Ascending aorta (tissue), 2 donors: ENCODE results near the gene PREB. TPM values are rescaled to one million over a fixed set of nuclear protein-coding genes. Genes with fewer than 3 reads are reported as not detected.

ENCODE experiments used
- DNase-seq, 2 donors: peaks; one replicate each; pipeline ENCODE4 v3.0.0-alpha.2; 2019; ENCODE audit warnings: low spot score in 2 of 2
- H3K27ac ChIP-seq, 2 donors: fragments of 200-600 bp; sonication (generic); one replicate each; pipeline ENCODE4 v1.5.1; 2016 to 2017; ENCODE audit warnings: mild to moderate bottlenecking in 1 of 2
- H3K27me3 ChIP-seq: fragments of 200-600 bp; sonication (generic); one replicate; pipeline ENCODE4 v1.5.1; 2017
- H3K36me3 ChIP-seq, 2 donors: fragments of 200-600 bp; sonication (generic); one replicate each; pipeline ENCODE4 v1.5.1; 2016
- H3K4me1 ChIP-seq, 2 donors: fragments of 200-600 bp; sonication (generic); one replicate each; pipeline ENCODE4 v1.5.1; 2016 to 2017; ENCODE audit warnings: mild to moderate bottlenecking in 1 of 2
- H3K4me3 ChIP-seq, 2 donors: fragments of 200-600 bp; sonication (generic); one replicate each; pipeline ENCODE4 v1.5.1; 2016 to 2017; ENCODE audit warnings: mild to moderate bottlenecking in 1 of 2
- H3K9me3 ChIP-seq, 2 donors: fragments of 200-600 bp; sonication (generic); one replicate each; pipeline ENCODE4 v1.5.1; 2016
- intact Hi-C: fragments of 100-400 bp; cut with DNase I; formaldehyde crosslinking; loops from one replicate; pipeline ENCODE4 v1.15.1; 2023
- total RNA-seq: library from RNA; depleted of rRNA; stranded (reverse); fragments of >200 nt; gene quantifications from one replicate; pipeline ENCODE4 v1.1.0, GENCODE V29; 2016
- TF ChIP-seq, protein P1 (sequence below), 3 experiments: fragments of 200-600 bp in 2 of 3; fragments of 450-650 bp in 1 of 3; sonication (generic) in 2 of 3; IDR thresholded peaks; one replicate each; pipeline ENCODE4 v1.5.1; 2016 to 2019; ENCODE audit warnings: antibody characterized with exemption in 3 of 3, mild to moderate bottlenecking in 1 of 3, moderate library complexity in 1 of 3

PREB gene
- total RNA-seq, 1 donor from 2014 or later, result 116 TPM

DNA sequence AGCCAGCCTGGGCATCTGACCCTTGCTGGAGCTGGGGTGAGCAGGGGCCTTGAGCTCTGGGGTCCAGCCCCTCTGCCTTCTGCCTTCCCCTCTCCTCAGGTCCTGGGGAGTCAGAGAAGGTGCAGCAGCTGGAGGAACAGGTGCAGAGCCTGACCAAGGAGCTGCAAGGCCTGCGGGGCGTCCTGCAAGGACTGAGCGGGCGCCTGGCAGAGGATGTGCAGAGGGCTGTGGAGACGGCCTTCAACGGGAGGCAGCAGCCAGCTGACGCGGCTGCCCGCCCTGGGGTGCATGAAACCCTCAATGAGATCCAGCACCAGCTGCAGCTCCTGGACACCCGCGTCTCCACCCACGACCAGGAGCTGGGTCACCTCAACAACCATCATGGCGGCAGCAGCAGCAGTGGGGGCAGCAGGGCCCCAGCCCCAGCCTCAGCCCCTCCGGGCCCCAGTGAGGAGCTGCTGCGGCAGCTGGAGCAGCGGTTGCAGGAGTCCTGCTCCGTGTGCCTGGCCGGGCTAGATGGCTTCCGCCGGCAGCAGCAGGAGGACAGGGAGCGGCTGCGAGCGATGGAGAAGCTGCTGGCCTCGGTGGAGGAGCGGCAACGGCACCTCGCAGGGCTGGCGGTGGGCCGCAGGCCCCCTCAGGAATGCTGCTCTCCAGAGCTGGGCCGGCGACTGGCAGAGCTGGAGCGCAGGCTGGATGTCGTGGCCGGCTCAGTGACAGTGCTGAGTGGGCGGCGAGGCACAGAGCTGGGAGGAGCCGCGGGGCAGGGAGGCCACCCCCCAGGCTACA lies 52.3 kb downstream of the PREB start:
- intact Hi-C loops, result loop anchor here (1.0 kb wide), 1 partner anchor 11 kb away; the partner anchor contains the start of gene OST4
- no peaks in the 10 kb centered on the region for H3K9me3 ChIP-seq
- no peaks in the 10 kb centered on the region for H3K27me3 ChIP-seq
- peaks cover 11 to 18% of the 10 kb centered on the region in 2 donors for H3K36me3 ChIP-seq
- no peak overlapping the region for H3K4me3 ChIP-seq
- TF ChIP-seq, protein P1, sequence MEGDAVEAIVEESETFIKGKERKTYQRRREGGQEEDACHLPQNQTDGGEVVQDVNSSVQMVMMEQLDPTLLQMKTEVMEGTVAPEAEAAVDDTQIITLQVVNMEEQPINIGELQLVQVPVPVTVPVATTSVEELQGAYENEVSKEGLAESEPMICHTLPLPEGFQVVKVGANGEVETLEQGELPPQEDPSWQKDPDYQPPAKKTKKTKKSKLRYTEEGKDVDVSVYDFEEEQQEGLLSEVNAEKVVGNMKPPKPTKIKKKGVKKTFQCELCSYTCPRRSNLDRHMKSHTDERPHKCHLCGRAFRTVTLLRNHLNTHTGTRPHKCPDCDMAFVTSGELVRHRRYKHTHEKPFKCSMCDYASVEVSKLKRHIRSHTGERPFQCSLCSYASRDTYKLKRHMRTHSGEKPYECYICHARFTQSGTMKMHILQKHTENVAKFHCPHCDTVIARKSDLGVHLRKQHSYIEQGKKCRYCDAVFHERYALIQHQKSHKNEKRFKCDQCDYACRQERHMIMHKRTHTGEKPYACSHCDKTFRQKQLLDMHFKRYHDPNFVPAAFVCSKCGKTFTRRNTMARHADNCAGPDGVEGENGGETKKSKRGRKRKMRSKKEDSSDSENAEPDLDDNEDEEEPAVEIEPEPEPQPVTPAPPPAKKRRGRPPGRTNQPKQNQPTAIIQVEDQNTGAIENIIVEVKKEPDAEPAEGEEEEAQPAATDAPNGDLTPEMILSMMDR (IDR thresholded peaks at IDR 0.05), result no peak
- peaks cover 15 to 40% of the 10 kb centered on the region in 2 donors for H3K4me1 ChIP-seq
- peak overlapping the region in 1 of 2 donors; percentile 68 for H3K27ac ChIP-seq
- DNase-seq, result no peak

Other genes starting within 250 kb of the PREB start
- 18.9 TPM for gene MAPRE3, start 164.0 kb downstream of the PREB start, total RNA-seq
- 74.1 TPM for gene TMEM214, start 101.7 kb downstream of the PREB start, total RNA-seq
- 2.1 TPM for gene AGBL5, start 83.0 kb downstream of the PREB start, total RNA-seq
- gene OST4, start 63.0 kb downstream of the PREB start, total RNA-seq, result 158 TPM
- gene EMILIN1, start 56.0 kb downstream of the PREB start, total RNA-seq, result 301 TPM
- gene KHK, start 47.9 kb downstream of the PREB start, total RNA-seq, result 0.85 TPM
- gene CGREF1, start 15.5 kb downstream of the PREB start, total RNA-seq, result 3.5 TPM
- not detected for gene ABHD1, start 10.8 kb downstream of the PREB start, total RNA-seq
- not detected for gene PRR30, start 4.8 kb upstream of the PREB start, total RNA-seq
- gene TCF23, start 14.4 kb upstream of the PREB start, total RNA-seq, result not detected
- 284 TPM for gene ATRAID, start 77.4 kb upstream of the PREB start, total RNA-seq
- gene SLC5A6, start 77.6 kb upstream of the PREB start, total RNA-seq, result 85.7 TPM
- gene CAD, start 82.7 kb upstream of the PREB start, total RNA-seq, result 63.4 TPM
- gene SLC30A3, start 128.4 kb upstream of the PREB start, total RNA-seq, result 7.6 TPM
- not detected for gene DNAJC5G, start 140.8 kb upstream of the PREB start, total RNA-seq
- not detected for gene TRIM54, start 147.8 kb upstream of the PREB start, total RNA-seq
- gene UCN, start 173.8 kb upstream of the PREB start, total RNA-seq, result not detected
- gene MPV17, start 188.5 kb upstream of the PREB start, total RNA-seq, result 239 TPM
- gene GTF3C2, start 222.1 kb upstream of the PREB start, total RNA-seq, result 76.2 TPM
- 34.8 TPM for gene EIF2B4, start 235.7 kb upstream of the PREB start, total RNA-seq
- 94.0 TPM for gene SNX17, start 236.0 kb upstream of the PREB start, total RNA-seq
- gene ZNF513, start 246.1 kb upstream of the PREB start, total RNA-seq, result 17.7 TPM